CD14-positive monocyte (primary cell): Measurements from ENCODE around the gene BPIFB1. TPM values are rescaled to one million over a fixed set of nuclear protein-coding genes. Genes with fewer than 3 reads are reported as not detected.

ENCODE experiments used
- DNase-seq, 3 donors: peaks; one replicate each; pipeline ENCODE4 v3.0.0-alpha.2; 2011 to 2022
- H2AFZ ChIP-seq: 2 replicates; pipeline ENCODE4 v1.6.0; 2012; ENCODE audit warnings: mild to moderate bottlenecking, low read depth, low read length, inconsistent platforms; ENCODE audit not compliant: insufficient read depth, poor library complexity, severe bottlenecking
- H3K27ac ChIP-seq, 2 donors: 1 replicate in 1 of 2; 2 replicates in 1 of 2; pipeline ENCODE4 v1.5.1; 2012 to 2013; ENCODE audit warnings: low read length in 2 of 2, control low read depth in 1 of 2, inconsistent platforms in 1 of 2, low read depth in 1 of 2, mild to moderate bottlenecking in 1 of 2
- H3K27me3 ChIP-seq, 2 donors: one replicate each; pipeline versions ENCODE4 v1.6.0 to v1.6.1; 2011 to 2013; ENCODE audit warnings: low read length in 2 of 2; ENCODE audit not compliant: control insufficient read depth in 2 of 2, insufficient read depth in 2 of 2
- H3K36me3 ChIP-seq, 2 donors: replicated peaks in 1 of 2; 1 replicate in 1 of 2; 2 replicates in 1 of 2; pipeline versions ENCODE4 v1.5.1 to v1.6.1; 2012 to 2013; ENCODE audit warnings: low read length in 2 of 2, control low read depth in 1 of 2, inconsistent platforms in 1 of 2, mild to moderate bottlenecking in 1 of 2; ENCODE audit not compliant: insufficient read depth in 2 of 2, control insufficient read depth in 1 of 2
- H3K4me1 ChIP-seq, 2 donors: 1 replicate in 1 of 2; 2 replicates in 1 of 2; pipeline versions ENCODE4 v1.5.1 to v1.6.1; 2012 to 2013; ENCODE audit warnings: low read length in 2 of 2, control low read depth in 1 of 2, inconsistent platforms in 1 of 2, mild to moderate bottlenecking in 1 of 2, moderate library complexity in 1 of 2; ENCODE audit not compliant: insufficient read depth in 2 of 2, control insufficient read depth in 1 of 2
- H3K4me2 ChIP-seq: replicated peaks from 2 replicates; pipeline ENCODE3; 2012; ENCODE audit warnings: low read length, moderate library complexity, mild to moderate bottlenecking; ENCODE audit not compliant: poor library complexity, severe bottlenecking; ENCODE audit errors: extremely low read depth
- H3K4me3 ChIP-seq, 3 experiments: fragments of 200-600 bp in 1 of 3; sonication (generic) in 1 of 3; replicated peaks in 1 of 3; 1 replicate in 2 of 3; 2 replicates in 1 of 3; pipeline ENCODE4 v1.5.1; 2011 to 2013; ENCODE audit warnings: low read length in 3 of 3, mild to moderate bottlenecking in 3 of 3, control low read depth in 2 of 3, low read depth in 2 of 3, inconsistent platforms in 1 of 3, moderate library complexity in 1 of 3
- H3K79me2 ChIP-seq: 2 replicates; pipeline ENCODE4 v1.6.0; 2012; ENCODE audit warnings: mild to moderate bottlenecking, control low read depth, inconsistent platforms, low read length, moderate library complexity; ENCODE audit not compliant: insufficient read depth
- H3K9ac ChIP-seq: 2 replicates; pipeline ENCODE4 v1.6.0; 2017; ENCODE audit warnings: low read length, mild to moderate bottlenecking; ENCODE audit not compliant: insufficient read depth, poor library complexity, severe bottlenecking
- H3K9me3 ChIP-seq, 2 donors: replicated peaks in 1 of 2; 1 replicate in 1 of 2; 2 replicates in 1 of 2; pipeline versions ENCODE4 v1.5.1 to v1.6.1; 2012 to 2013; ENCODE audit warnings: low read length in 2 of 2, control low read depth in 1 of 2; ENCODE audit not compliant: control insufficient read depth in 1 of 2, insufficient read depth in 1 of 2
- H4K20me1 ChIP-seq: 2 replicates; pipeline ENCODE4 v1.6.0; 2012; ENCODE audit warnings: mild to moderate bottlenecking, low read length, control low read depth, moderate library complexity; ENCODE audit not compliant: insufficient read depth
- H3K27ac Mint-ChIP-seq, 7 donors: one replicate each; pipeline ENCODE4 v1.8.0; 2020; ENCODE audit warnings: mild to moderate bottlenecking in 7 of 7, mixed read lengths in 7 of 7, moderate library complexity in 6 of 7, inconsistent platforms in 2 of 7
- H3K27me3 Mint-ChIP-seq, 3 donors: one replicate each; pipeline ENCODE4 v1.8.0; 2021 to 2022; ENCODE audit warnings: low read depth in 3 of 3, mild to moderate bottlenecking in 3 of 3, mixed read lengths in 3 of 3, moderate library complexity in 3 of 3, inconsistent platforms in 1 of 3
- H3K36me3 Mint-ChIP-seq, 2 donors: one replicate each; pipeline ENCODE4 v1.8.0; 2020; ENCODE audit warnings: mixed read lengths in 2 of 2, inconsistent platforms in 1 of 2, mild to moderate bottlenecking in 1 of 2
- H3K4me1 Mint-ChIP-seq: one replicate; pipeline ENCODE4 v1.8.0; 2020; ENCODE audit warnings: mild to moderate bottlenecking, mixed read lengths
- H3K4me3 Mint-ChIP-seq, 2 donors: one replicate each; pipeline ENCODE4 v1.8.0; 2020; ENCODE audit warnings: mild to moderate bottlenecking in 2 of 2, mixed read lengths in 2 of 2, moderate library complexity in 1 of 2
- H3K9me3 Mint-ChIP-seq, 7 donors: one replicate each; pipeline ENCODE4 v1.8.0; 2020 to 2022; ENCODE audit warnings: mixed read lengths in 7 of 7, mild to moderate bottlenecking in 6 of 7, moderate library complexity in 6 of 7, inconsistent platforms in 2 of 7
- WGBS: methylation state at CpG from one replicate; pipeline ENCODE4 v1.1.5; 2013; ENCODE audit warnings: missing lambda C conversion rate; ENCODE audit not compliant: insufficient coverage; 5-methylcytosine and 5-hydroxymethylcytosine counted together
- intact Hi-C, 2 donors: fragments of 100-400 bp; cut with micrococcal nuclease; formaldehyde crosslinking; loops; one replicate each; pipeline versions ENCODE4 v1.15.0 to v1.15.1; 2023
- polyA plus RNA-seq, 3 donors: library from polyadenylated mRNA; depleted of rRNA in 1 of 3; unstranded in 2 of 3; stranded (reverse) in 1 of 3; fragments of 300-500 nt in 2 of 3; fragments of >200 nt in 1 of 3; fragmentation: Illumina TruSeq in 2 of 3; gene quantifications; 1 replicate in 2 of 3; 2 replicates in 1 of 3; pipeline ENCODE4 v1.2.3, GENCODE V29; 2012 to 2021
- TF ChIP-seq, protein P1 (sequence below): fragments of 200-600 bp; IDR thresholded peaks from one replicate; pipeline ENCODE4 v1.8.0; 2022; ENCODE audit warnings: antibody characterized with exemption, mild to moderate bottlenecking

BPIFB1 gene
- polyA plus RNA-seq, 3 donors = not detected

DNA sequence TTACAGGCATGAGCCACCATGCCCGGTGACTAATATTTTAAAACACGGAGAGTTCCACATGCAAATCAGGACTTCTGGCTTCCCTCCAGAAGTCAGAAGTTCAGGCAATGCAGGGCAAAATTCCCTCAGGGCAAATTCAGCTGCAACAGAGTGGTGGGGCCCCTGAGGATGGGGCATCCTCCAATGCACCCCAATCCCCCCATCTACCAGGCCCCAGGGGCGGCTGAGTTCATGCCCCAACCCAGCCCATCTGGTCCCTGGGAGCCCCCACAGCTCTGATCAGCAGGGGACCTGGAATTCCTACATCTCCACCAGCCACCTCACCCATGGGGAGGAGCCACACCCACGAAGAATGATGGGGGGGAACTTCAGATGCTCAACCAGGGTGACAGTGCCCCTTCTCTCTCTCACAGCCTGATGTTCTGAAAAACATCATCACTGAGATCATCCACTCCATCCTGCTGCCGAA, 22.6 kb downstream of the BPIFB1 start:
- no peak overlapping the region for H3K27ac Mint-ChIP-seq
- no peaks in the 10 kb centered on the region for H3K9me3 ChIP-seq
- H3K27ac ChIP-seq = no peak overlapping the region
- no peaks in the 10 kb centered on the region for H3K4me1 ChIP-seq
- H4K20me1 ChIP-seq = no peaks in the 10 kb centered on the region
- no peak overlapping the region for H3K9ac ChIP-seq
- WGBS = 89% methylated on average over 4 of the region's 5 CpGs
- H3K27me3 ChIP-seq = no peaks in the 10 kb centered on the region
- TF ChIP-seq, protein P1, sequence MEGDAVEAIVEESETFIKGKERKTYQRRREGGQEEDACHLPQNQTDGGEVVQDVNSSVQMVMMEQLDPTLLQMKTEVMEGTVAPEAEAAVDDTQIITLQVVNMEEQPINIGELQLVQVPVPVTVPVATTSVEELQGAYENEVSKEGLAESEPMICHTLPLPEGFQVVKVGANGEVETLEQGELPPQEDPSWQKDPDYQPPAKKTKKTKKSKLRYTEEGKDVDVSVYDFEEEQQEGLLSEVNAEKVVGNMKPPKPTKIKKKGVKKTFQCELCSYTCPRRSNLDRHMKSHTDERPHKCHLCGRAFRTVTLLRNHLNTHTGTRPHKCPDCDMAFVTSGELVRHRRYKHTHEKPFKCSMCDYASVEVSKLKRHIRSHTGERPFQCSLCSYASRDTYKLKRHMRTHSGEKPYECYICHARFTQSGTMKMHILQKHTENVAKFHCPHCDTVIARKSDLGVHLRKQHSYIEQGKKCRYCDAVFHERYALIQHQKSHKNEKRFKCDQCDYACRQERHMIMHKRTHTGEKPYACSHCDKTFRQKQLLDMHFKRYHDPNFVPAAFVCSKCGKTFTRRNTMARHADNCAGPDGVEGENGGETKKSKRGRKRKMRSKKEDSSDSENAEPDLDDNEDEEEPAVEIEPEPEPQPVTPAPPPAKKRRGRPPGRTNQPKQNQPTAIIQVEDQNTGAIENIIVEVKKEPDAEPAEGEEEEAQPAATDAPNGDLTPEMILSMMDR = no peak
- H3K27me3 Mint-ChIP-seq = peaks cover 0 to 7% (median 1%) of the 10 kb centered on the region in 3 donors
- intact Hi-C loops = no loop called here
- no peak overlapping the region for H3K4me3 ChIP-seq
- no peaks in the 10 kb centered on the region for H3K79me2 ChIP-seq
- DNase-seq = no peak
- H3K4me1 Mint-ChIP-seq = peaks cover 5% of the 10 kb centered on the region
- no peak overlapping the region for H2AFZ ChIP-seq
- peaks cover 0 to 6% (median 0%) of the 10 kb centered on the region in 7 donors for H3K9me3 Mint-ChIP-seq
- no peak overlapping the region for H3K4me2 ChIP-seq
- H3K36me3 ChIP-seq = no peaks in the 10 kb centered on the region
- no peak overlapping the region for H3K4me3 Mint-ChIP-seq
- H3K36me3 Mint-ChIP-seq = no peaks in the 10 kb centered on the region

DNA sequence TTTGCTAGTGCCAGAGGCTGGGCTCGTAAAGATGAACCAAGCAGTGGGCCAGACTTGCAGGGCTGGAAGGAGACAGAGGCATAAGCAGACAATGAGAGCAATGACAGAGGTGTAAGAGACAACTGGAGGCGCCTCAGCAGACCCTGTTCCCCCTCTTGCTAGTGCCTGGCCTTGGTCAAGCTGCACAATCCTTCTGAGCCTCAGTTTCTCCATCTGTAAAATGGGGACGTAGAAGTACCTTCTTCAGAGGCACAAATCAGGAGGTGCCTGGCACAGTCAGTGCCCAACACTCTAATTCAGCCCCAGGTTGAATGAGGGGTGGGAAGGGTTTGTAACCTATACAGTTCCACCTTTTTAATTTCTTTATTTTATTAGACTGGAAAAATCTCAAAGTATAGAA, 23.2 kb downstream of the BPIFB1 start:
- Mint-ChIP-seq H3K4me1 (peaks cover under 1% of the 10 kb centered on the region), H3K36me3 (no peaks in the 10 kb centered on the region), H3K27me3 (peaks cover 0 to 5% (median 3%) of the 10 kb centered on the region in 3 donors), H3K9me3 (peaks cover 0 to 6% (median 0%) of the 10 kb centered on the region in 7 donors), H3K4me3 (no peak overlapping the region), H3K27ac (no peak overlapping the region)
- H3K4me3 ChIP-seq = no peak overlapping the region
- no peak overlapping the region for H3K4me2 ChIP-seq
- no peak overlapping the region for H3K27ac ChIP-seq
- H3K4me1 ChIP-seq = no peaks in the 10 kb centered on the region
- TF ChIP-seq, protein P1 = no peak
- no peaks in the 10 kb centered on the region for H3K27me3 ChIP-seq
- H4K20me1 ChIP-seq = no peaks in the 10 kb centered on the region
- no peak overlapping the region for H2AFZ ChIP-seq
- H3K9ac ChIP-seq = no peak overlapping the region
- no peaks in the 10 kb centered on the region for H3K36me3 ChIP-seq
- H3K79me2 ChIP-seq = no peaks in the 10 kb centered on the region
- intact Hi-C loops = no loop called here
- DNase-seq = no peak
- H3K9me3 ChIP-seq = no peaks in the 10 kb centered on the region
- WGBS = 100% methylated on average over 2 of the region's 3 CpGs
